Hepatocyte (in vitro differentiated cells): Measurements from ENCODE around the gene SFT2D2. TPM values are rescaled to one million over a fixed set of nuclear protein-coding genes. Genes with fewer than 3 reads are reported as not detected.

Experiments used
- DNase-seq: peaks from one replicate; pipeline ENCODE4 v3.0.0-alpha.2; 2016; ENCODE audit warnings: low spot score
- H2AFZ ChIP-seq: fragments of 200-600 bp; sonication (generic); 2 replicates; pipeline ENCODE4 v1.6.0; 2016; ENCODE audit warnings: antibody characterized with exemption, mild to moderate bottlenecking
- H3K27ac ChIP-seq: fragments of 200-600 bp; sonication (generic); 2 replicates; pipeline ENCODE4 v1.5.1; 2016; ENCODE audit warnings: mild to moderate bottlenecking
- H3K27me3 ChIP-seq: fragments of 200-600 bp; sonication (generic); 2 replicates; pipeline ENCODE4 v1.6.1; 2016
- H3K36me3 ChIP-seq: fragments of 200-600 bp; sonication (generic); replicated peaks from 2 replicates; pipeline ENCODE4 v1.5.1; 2016; ENCODE audit warnings: low read depth; ENCODE audit not compliant: insufficient read depth
- H3K4me1 ChIP-seq: fragments of 200-600 bp; sonication (generic); 2 replicates; pipeline ENCODE4 v1.5.1; 2016; ENCODE audit warnings: mild to moderate bottlenecking, moderate library complexity; ENCODE audit not compliant: insufficient read depth
- H3K4me2 ChIP-seq: fragments of 200-600 bp; sonication (generic); 2 replicates; pipeline ENCODE4 v1.6.0; 2016
- H3K4me3 ChIP-seq: fragments of 200-600 bp; sonication (generic); 2 replicates; pipeline ENCODE4 v1.5.1; 2016; ENCODE audit warnings: mild to moderate bottlenecking
- H3K79me2 ChIP-seq: fragments of 200-600 bp; sonication (generic); 2 replicates; pipeline ENCODE4 v1.6.0; 2017; ENCODE audit warnings: mild to moderate bottlenecking
- H3K9me2 ChIP-seq: fragments of 200-600 bp; sonication (generic); replicated peaks from 2 replicates; pipeline ENCODE4 v1.6.0; 2017; ENCODE audit warnings: mild to moderate bottlenecking; ENCODE audit not compliant: insufficient read depth
- H3K9me3 ChIP-seq: fragments of 200-600 bp; sonication (generic); 2 replicates; pipeline ENCODE4 v1.5.1; 2016; ENCODE audit warnings: low read depth, mild to moderate bottlenecking
- H4K20me1 ChIP-seq: fragments of 200-600 bp; sonication (generic); 2 replicates; pipeline ENCODE4 v1.6.0; 2016; ENCODE audit warnings: mild to moderate bottlenecking; ENCODE audit not compliant: insufficient read depth, poor library complexity, severe bottlenecking
- CTCF ChIP-seq: fragments of 200-600 bp; sonication (generic); IDR thresholded peaks from 2 replicates; pipeline ENCODE4 v1.5.1; 2016; ENCODE audit warnings: antibody characterized with exemption, mild to moderate bottlenecking; ENCODE audit not compliant: poor library complexity
- EZH2 ChIP-seq: fragments of 200-600 bp; sonication (generic); IDR thresholded peaks from 2 replicates; pipeline ENCODE4 v1.6.1; 2016; ENCODE audit warnings: antibody characterized with exemption, mild to moderate bottlenecking, borderline replicate concordance
- EZH2phosphoT487 ChIP-seq: fragments of 200-600 bp; sonication (generic); IDR thresholded peaks from one replicate; pipeline ENCODE4 v1.6.1; 2018; ENCODE audit warnings: antibody characterized with exemption, mild to moderate bottlenecking, low read depth, moderate library complexity; ENCODE audit not compliant: unreplicated experiment, severe bottlenecking
- WGBS: methylation state at CpG from one replicate; pipeline ENCODE4 v1.1.6; 2016; ENCODE audit warnings: low lambda C conversion rate; ENCODE audit errors: missing lambda C conversion rate; 5-methylcytosine and 5-hydroxymethylcytosine counted together
- polyA plus RNA-seq: library from polyadenylated mRNA; unstranded; fragments of >200 nt; fragmentation: Nextera tagmentation; extraction: Ambion mirVana; gene quantifications from 2 replicates; pipeline ENCODE4 v1.2.1, GENCODE V29; 2016
- total RNA-seq: library from RNA; depleted of rRNA; stranded (reverse); fragments of >200 nt; gene quantifications from 2 replicates; pipeline ENCODE4 v1.2.3, GENCODE V29; 2014

The SFT2D2 gene
- total and polyA plus RNA-seq, 2 experiments from 2014 or later = 31.5 to 36.9 TPM

DNA sequence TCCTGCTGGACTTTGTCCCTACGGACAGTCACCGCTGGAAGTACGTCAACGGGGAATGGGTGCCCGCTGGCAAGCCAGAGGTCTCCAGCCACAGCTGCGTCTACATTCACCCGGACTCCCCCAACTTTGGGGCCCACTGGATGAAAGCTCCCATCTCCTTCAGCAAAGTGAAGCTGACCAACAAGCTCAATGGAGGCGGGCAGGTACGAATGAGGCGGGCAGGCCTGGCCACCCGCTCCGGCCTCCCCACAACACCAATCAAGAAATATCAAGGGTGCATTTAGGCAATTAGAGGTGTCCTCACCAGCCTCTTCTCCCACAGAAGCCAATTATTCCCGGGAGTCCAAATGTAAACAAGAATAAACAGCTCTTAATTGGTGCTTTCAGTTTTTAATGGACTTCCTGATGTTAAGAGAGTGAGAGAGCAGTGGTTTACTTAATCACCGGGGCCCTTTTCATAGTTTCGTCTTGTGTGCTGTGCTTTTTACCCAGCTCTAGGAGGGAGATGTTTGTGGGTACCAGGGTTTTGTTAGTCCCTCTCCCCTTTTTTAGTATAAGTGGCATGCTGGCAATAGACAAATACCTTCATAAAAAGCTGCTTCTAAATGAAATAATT, 65.5 kb downstream of the SFT2D2 start:
- Histone ChIP-seq H3K79me2 (no peaks in the 10 kb centered on the region), H3K27ac (no peak overlapping the region), H2AFZ (no peak overlapping the region), H3K4me2 (no peak overlapping the region), H3K4me3 (no peak overlapping the region), H3K4me1 (no peaks in the 10 kb centered on the region), H4K20me1 (no peaks in the 10 kb centered on the region), H3K9me3 (no peaks in the 10 kb centered on the region), H3K9me2 (no peaks in the 10 kb centered on the region), H3K27me3 (no peaks in the 10 kb centered on the region), H3K36me3 (no peaks in the 10 kb centered on the region)
- WGBS = 84% methylated on average over 14 of the region's 15 CpGs
- TF ChIP-seq CTCF (no peak), EZH2 (no peak), EZH2phosphoT487 (no peak)
- DNase-seq = no peak

DNA sequence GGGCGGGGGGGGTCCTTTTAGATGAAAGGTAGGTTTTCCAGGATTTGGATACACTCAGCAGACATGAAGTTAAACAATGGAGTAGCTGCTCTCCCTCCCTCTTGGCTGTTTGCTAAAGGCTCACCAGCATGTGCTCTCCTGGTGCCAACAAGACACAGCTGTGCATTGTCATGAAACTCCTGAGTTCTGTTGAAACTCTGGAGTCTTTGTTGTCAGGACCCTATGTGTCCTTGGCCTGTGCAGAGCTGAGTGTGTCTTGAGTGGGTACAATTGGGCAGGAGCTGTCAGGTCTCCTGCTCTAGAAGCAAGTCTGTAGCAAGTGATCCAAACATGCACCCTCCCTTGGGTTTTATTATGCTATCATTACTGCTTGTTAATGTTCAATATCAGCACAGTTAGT, 67.6 kb downstream of the SFT2D2 start:
- no peak for TF ChIP-seq CTCF

DNA sequence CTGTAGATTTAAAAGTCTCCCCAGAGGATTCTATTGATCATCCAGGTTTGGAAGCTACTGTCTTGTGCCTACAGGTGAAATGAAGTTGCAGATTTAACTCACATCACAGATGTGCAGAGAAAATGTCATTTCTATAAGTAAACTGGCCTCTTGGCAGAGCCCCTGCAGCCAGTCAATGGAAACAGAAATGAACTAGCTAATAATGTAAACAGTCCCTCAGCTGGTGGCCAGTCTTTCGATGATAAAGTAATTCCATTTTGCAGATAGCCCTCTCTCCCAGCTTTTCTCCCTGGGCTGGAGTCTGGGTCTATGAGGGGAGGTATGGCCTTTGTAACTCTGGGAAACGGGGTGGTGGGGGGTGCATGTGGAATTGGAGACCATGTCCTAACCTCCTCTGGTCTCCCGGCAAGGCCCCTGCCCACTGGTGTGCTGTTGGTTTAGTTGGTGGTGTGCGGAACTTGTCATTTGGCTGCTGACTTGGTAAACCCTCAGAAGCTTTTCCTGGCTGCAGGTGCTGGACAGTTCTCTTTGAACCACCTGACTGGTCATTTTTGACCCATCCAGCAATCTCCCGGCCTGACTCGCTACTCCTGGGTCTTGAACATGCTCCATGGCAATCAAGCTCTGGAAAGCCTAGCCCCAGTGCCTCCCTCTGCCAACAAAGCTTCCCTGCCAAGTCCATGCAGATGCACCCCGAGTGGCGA, 69.8 kb downstream of the SFT2D2 start:
- 86% methylated on average over 8 of the region's 8 CpGs for WGBS
- Histone ChIP-seq H2AFZ (no peak overlapping the region), H3K9me2 (no peaks in the 10 kb centered on the region), H3K27me3 (no peaks in the 10 kb centered on the region), H3K9me3 (no peaks in the 10 kb centered on the region), H3K4me1 (no peaks in the 10 kb centered on the region), H3K4me3 (no peak overlapping the region), H3K79me2 (no peaks in the 10 kb centered on the region), H3K36me3 (no peaks in the 10 kb centered on the region), H4K20me1 (no peaks in the 10 kb centered on the region), H3K4me2 (no peak overlapping the region), H3K27ac (no peak overlapping the region)
- TF ChIP-seq EZH2phosphoT487 = no peak
- no peak for DNase-seq

More for the DNA sequence above, 67.6 kb downstream of the SFT2D2 start:
- 80% methylated on average over 1 of the region's 1 CpG for WGBS
- Histone ChIP-seq H3K79me2 (no peaks in the 10 kb centered on the region), H3K4me2 (no peak overlapping the region), H3K4me3 (no peak overlapping the region), H3K4me1 (no peaks in the 10 kb centered on the region), H3K36me3 (no peaks in the 10 kb centered on the region), H4K20me1 (no peaks in the 10 kb centered on the region), H3K9me2 (no peaks in the 10 kb centered on the region), H2AFZ (no peak overlapping the region), H3K27ac (no peak overlapping the region), H3K27me3 (no peaks in the 10 kb centered on the region), H3K9me3 (no peaks in the 10 kb centered on the region)
- no peak for DNase-seq

DNA sequence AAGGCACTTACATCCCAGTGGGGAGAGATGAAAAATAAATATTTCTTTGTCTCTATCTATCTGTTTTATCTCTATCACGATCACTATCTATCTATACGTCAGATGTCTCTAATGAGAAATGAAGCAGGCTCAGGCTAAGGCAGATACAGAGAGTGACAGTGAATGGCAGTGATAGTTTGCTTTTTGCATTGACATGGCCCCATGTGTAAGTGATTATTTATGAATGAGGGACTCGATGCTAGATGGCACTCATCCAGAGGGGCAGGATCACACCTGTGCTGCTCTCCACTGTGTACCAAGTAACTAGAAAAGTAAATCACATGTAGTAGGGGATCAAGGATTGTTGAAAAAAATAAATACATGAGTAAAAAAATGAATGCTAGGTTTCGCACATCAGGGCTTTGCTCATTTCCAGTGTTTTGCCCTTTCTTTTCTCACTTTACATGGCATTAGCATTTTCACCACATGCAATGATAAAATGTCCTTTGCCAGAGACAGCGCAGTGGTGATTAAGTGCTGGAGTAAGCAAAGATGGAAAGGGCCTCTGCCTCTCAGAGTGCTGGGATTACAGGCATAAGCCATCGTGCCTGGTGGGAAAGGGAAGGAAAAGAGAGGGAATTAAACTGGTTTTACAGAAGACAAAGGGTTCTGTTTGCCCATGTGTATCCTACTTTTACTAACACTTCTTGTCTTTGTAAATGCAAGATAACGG, 71.4 kb downstream of the SFT2D2 start:
- WGBS = 61% methylated on average over 7 of the region's 7 CpGs

More for the DNA sequence above, 71.4 kb downstream of the SFT2D2 start:
- no peaks in the 10 kb centered on the region for H4K20me1 ChIP-seq
- no peaks in the 10 kb centered on the region for H3K36me3 ChIP-seq
- H3K4me2 ChIP-seq = no peak overlapping the region
- DNase-seq = no peak
- no peaks in the 10 kb centered on the region for H3K9me3 ChIP-seq
- H3K79me2 ChIP-seq = no peaks in the 10 kb centered on the region
- no peaks in the 10 kb centered on the region for H3K27me3 ChIP-seq
- no peaks in the 10 kb centered on the region for H3K9me2 ChIP-seq
- peaks cover 12% of the 10 kb centered on the region for H3K4me1 ChIP-seq
- no peak overlapping the region for H2AFZ ChIP-seq
- no peak overlapping the region for H3K27ac ChIP-seq
- H3K4me3 ChIP-seq = no peak overlapping the region
- no peak for TF ChIP-seq EZH2phosphoT487
- no peak for TF ChIP-seq EZH2
- TF ChIP-seq CTCF = no peak
